Activated T-helper 2 cell treated with anti-CD3 and anti-CD28 coated beads, Interferon-gamma antibody, Interleukin-2, Interleukin-4, amounts not matched to agents 10 μg/mL and 5 μg/mL and 100 μg/mL, durations not matched to agents 14 hours and 24 hours and 36 hours (primary cell): ENCODE results near the gene MYEOV. TPM values are rescaled to one million over a fixed set of nuclear protein-coding genes. Genes with fewer than 3 reads are reported as not detected.

Experiments
- DNase-seq: peaks from one replicate; pipeline ENCODE4 v3.0.0; 2021; ENCODE audit warnings: low spot score
- H3K27ac Mint-ChIP-seq: one replicate; pipeline ENCODE4 v1.8.0; 2021; ENCODE audit warnings: mixed read lengths
- H3K27me3 Mint-ChIP-seq: one replicate; pipeline ENCODE4 v1.8.0; 2021; ENCODE audit warnings: low read depth, mixed read lengths
- H3K36me3 Mint-ChIP-seq: one replicate; pipeline ENCODE4 v1.8.0; 2021; ENCODE audit warnings: low read depth, mixed read lengths
- H3K4me1 Mint-ChIP-seq: one replicate; pipeline ENCODE4 v1.8.0; 2021; ENCODE audit warnings: low read depth, mixed read lengths
- H3K4me3 Mint-ChIP-seq: one replicate; pipeline ENCODE4 v1.8.0; 2021; ENCODE audit warnings: low read depth, mild to moderate bottlenecking, moderate library complexity, mixed read lengths
- H3K9me3 Mint-ChIP-seq: one replicate; pipeline ENCODE4 v1.8.0; 2021; ENCODE audit warnings: mixed read lengths
- intact Hi-C: fragments of 100-400 bp; cut with micrococcal nuclease; formaldehyde crosslinking; loops from one replicate; pipeline ENCODE4 v1.15.1; 2023
- total RNA-seq: library from RNA; stranded (reverse); gene quantifications from 2 replicates; pipeline ENCODE4 v1.2.3, GENCODE V29; 2022

The MYEOV gene
- total RNA-seq, 1 donor from 2014 or later = 0.09 TPM

DNA sequence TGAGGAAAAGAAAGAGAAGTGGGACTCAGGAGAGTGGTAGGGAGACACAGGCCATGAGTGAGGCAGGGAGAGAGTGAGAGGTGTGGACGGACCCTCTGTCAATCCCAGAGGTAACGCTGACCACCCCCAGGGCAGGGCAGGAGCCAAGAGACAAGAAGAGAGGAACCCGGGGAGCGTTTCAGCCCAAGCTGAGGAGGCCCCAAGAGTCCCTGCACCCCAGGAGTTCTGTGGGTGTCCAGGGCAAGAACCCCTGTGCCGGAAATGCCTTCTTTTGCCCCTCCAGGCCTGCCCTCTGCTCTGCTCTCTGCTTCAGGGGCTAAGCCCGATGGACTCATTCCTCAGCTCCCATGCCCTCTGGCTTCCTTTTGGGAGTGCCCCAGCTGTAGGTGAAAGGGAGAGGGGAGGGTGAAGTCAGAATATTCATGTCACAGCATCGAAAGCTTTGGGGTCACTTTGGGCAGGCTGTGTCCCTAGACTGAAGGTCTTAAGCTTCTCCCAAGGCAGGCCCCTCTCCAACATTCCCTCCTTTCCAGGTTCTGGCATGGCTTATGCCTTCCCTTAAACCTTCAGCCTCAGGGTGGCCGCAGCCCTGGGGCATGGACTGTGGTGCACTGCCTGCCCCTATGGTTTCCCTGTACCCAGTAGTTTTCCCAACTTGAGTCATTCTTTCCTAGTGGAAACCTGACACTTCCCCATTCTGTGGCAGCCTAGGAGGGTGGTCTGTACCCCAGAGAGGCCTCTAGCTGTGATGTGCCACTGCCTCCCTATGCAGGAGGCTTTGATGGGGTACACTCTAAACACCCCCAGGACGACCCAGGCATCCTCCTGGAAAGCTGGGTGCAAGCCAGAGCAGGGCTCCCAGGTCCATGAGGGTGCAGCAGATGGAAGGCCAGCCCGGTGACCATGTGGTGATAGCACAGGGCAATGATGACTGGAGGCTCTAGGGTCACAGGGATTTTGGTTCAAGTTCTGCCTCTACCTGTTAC, 27.1 kb downstream of the MYEOV start:
- Mint-ChIP-seq H3K36me3 (no peaks in the 10 kb centered on the region), H3K4me3 (no peak overlapping the region), H3K27me3 (no peaks in the 10 kb centered on the region), H3K4me1 (peaks cover 10% of the 10 kb centered on the region), H3K9me3 (peaks cover 6% of the 10 kb centered on the region), H3K27ac (no peak overlapping the region)
- no peak for DNase-seq
- intact Hi-C loops = no loop called here

DNA sequence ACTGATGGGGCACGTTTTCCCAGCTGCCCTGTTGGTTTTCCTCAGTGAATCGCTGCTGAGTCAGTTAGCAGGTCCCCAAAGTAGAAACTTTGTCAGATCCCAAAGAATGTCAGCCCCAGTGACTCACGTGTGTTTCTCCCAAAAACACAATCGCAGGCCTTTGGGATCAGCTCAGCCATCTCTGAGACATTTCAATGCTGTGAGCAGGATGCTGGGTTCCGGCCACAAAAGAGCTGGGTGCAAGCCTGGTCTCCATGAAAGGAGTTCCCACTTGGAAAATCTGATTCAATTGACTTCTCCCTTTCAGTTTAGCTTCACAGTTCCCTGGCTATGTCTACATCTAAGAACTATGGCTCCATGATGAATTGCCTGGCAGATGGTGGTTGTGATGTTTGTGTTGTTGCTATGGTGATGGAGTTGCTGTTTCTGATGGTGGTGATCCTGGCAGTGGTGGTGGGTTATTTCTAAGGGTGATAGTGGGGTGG, 28.0 kb downstream of the MYEOV start:
- intact Hi-C loops = no loop called here
- DNase-seq = no peak
- no peaks in the 10 kb centered on the region for H3K27me3 Mint-ChIP-seq
- no peaks in the 10 kb centered on the region for H3K36me3 Mint-ChIP-seq
- no peak overlapping the region for H3K27ac Mint-ChIP-seq
- no peak overlapping the region for H3K4me3 Mint-ChIP-seq
- H3K4me1 Mint-ChIP-seq = peaks cover 10% of the 10 kb centered on the region
- H3K9me3 Mint-ChIP-seq = peaks cover 6% of the 10 kb centered on the region

GRCh38 chr11:69325446-69325845, 31.5 kb downstream of the MYEOV start:
- Mint-ChIP-seq H3K27ac (no peak overlapping the region), H3K4me1 (no peaks in the 10 kb centered on the region)

GRCh38 chr11:69326622-69327219, 32.8 kb downstream of the MYEOV start:
- Mint-ChIP-seq H3K27ac (no peak overlapping the region), H3K9me3 (no peaks in the 10 kb centered on the region), H3K27me3 (peaks cover 17% of the 10 kb centered on the region), H3K4me3 (no peak overlapping the region), H3K36me3 (no peaks in the 10 kb centered on the region), H3K4me1 (no peaks in the 10 kb centered on the region)
- intact Hi-C loops = no loop called here
- no peak for DNase-seq

More at GRCh38 chr11:69325446-69325845, 31.5 kb downstream of the MYEOV start:
- H3K4me3 Mint-ChIP-seq = no peak overlapping the region
- H3K9me3 Mint-ChIP-seq = no peaks in the 10 kb centered on the region
- no peak for DNase-seq
- H3K36me3 Mint-ChIP-seq = no peaks in the 10 kb centered on the region
- intact Hi-C loops = no loop called here
- H3K27me3 Mint-ChIP-seq = peaks cover 7% of the 10 kb centered on the region

- no peaks in the 10 kb centered on the region for H3K4me1 Mint-ChIP-seq
- H3K27ac Mint-ChIP-seq = no peak overlapping the region
- H3K4me3 Mint-ChIP-seq = no peak overlapping the region
- H3K27me3 Mint-ChIP-seq = peaks cover 24% of the 10 kb centered on the region
- DNase-seq = peak; percentile 3
- intact Hi-C loops = no loop called here
- no peaks in the 10 kb centered on the region for H3K9me3 Mint-ChIP-seq
- H3K36me3 Mint-ChIP-seq = no peaks in the 10 kb centered on the region
These were observed 33.8 kb downstream of the MYEOV start for GRCh38 chr11:69327741-69328191.

- Mint-ChIP-seq H3K36me3 (no peaks in the 10 kb centered on the region), H3K27me3 (peaks cover 29% of the 10 kb centered on the region), H3K4me3 (no peak overlapping the region), H3K27ac (no peak overlapping the region), H3K9me3 (no peaks in the 10 kb centered on the region), H3K4me1 (no peaks in the 10 kb centered on the region)
- DNase-seq = peak; percentile 0
- intact Hi-C loops = no loop called here
These were observed 34.3 kb downstream of the MYEOV start for GRCh38 chr11:69328231-69328630.

GRCh38 chr11:69329581-69329980, 35.6 kb downstream of the MYEOV start:
- intact Hi-C loops = no loop called here
- Mint-ChIP-seq H3K27me3 (peaks cover 31% of the 10 kb centered on the region), H3K9me3 (no peaks in the 10 kb centered on the region), H3K4me3 (no peak overlapping the region), H3K27ac (no peak overlapping the region), H3K36me3 (no peaks in the 10 kb centered on the region), H3K4me1 (no peaks in the 10 kb centered on the region)
- no peak for DNase-seq

DNA sequence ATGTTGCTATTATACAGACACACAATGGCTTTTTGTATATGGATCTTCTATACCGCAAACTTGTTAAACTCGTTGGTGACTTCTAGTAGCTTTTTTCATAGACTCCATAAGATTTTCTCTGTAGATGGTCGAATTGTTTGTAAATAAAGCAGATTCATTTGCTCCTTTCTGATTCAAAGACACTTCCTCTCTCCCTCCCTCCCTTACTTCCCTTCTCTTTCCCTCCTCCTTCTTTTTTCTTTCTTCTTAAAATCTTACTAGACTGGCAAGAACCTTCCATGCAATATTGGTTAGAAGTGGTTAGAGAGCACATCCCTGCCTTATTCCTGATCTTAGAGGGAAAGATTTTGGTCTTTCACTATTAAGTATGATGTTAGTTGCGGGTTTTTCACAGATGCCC, 36.4 kb downstream of the MYEOV start:
- Mint-ChIP-seq H3K27ac (no peak overlapping the region), H3K4me3 (no peak overlapping the region), H3K27me3 (peaks cover 31% of the 10 kb centered on the region), H3K4me1 (peaks cover 1% of the 10 kb centered on the region), H3K36me3 (no peaks in the 10 kb centered on the region), H3K9me3 (no peaks in the 10 kb centered on the region)
- intact Hi-C loops = no loop called here
- no peak for DNase-seq

- intact Hi-C loops = no loop called here
- Mint-ChIP-seq H3K27me3 (peaks cover 31% of the 10 kb centered on the region), H3K4me1 (peaks cover 19% of the 10 kb centered on the region), H3K36me3 (no peaks in the 10 kb centered on the region), H3K4me3 (no peak overlapping the region), H3K9me3 (no peaks in the 10 kb centered on the region), H3K27ac (no peak overlapping the region)
- peak; percentile 4 for DNase-seq
These were observed 39.3 kb downstream of the MYEOV start for GRCh38 chr11:69333149-69333710.

GRCh38 chr11:69333879-69334278, 39.9 kb downstream of the MYEOV start:
- intact Hi-C loops = no loop called here
- DNase-seq = peak; percentile 2
- H3K27me3 Mint-ChIP-seq = peaks cover 29% of the 10 kb centered on the region
- no peak overlapping the region for H3K4me3 Mint-ChIP-seq
- H3K36me3 Mint-ChIP-seq = no peaks in the 10 kb centered on the region
- no peak overlapping the region for H3K27ac Mint-ChIP-seq
- H3K9me3 Mint-ChIP-seq = peaks cover 3% of the 10 kb centered on the region
- peaks cover 23% of the 10 kb centered on the region for H3K4me1 Mint-ChIP-seq

GRCh38 chr11:69335007-69335780, 41.2 kb downstream of the MYEOV start:
- intact Hi-C loops = no loop called here
- peaks cover 16% of the 10 kb centered on the region for H3K9me3 Mint-ChIP-seq
- H3K27me3 Mint-ChIP-seq = peaks cover 27% of the 10 kb centered on the region
- H3K27ac Mint-ChIP-seq = no peak overlapping the region
- H3K4me3 Mint-ChIP-seq = no peak overlapping the region
- DNase-seq = peak; percentile 2
- no peaks in the 10 kb centered on the region for H3K36me3 Mint-ChIP-seq
- peaks cover 29% of the 10 kb centered on the region for H3K4me1 Mint-ChIP-seq

DNA sequence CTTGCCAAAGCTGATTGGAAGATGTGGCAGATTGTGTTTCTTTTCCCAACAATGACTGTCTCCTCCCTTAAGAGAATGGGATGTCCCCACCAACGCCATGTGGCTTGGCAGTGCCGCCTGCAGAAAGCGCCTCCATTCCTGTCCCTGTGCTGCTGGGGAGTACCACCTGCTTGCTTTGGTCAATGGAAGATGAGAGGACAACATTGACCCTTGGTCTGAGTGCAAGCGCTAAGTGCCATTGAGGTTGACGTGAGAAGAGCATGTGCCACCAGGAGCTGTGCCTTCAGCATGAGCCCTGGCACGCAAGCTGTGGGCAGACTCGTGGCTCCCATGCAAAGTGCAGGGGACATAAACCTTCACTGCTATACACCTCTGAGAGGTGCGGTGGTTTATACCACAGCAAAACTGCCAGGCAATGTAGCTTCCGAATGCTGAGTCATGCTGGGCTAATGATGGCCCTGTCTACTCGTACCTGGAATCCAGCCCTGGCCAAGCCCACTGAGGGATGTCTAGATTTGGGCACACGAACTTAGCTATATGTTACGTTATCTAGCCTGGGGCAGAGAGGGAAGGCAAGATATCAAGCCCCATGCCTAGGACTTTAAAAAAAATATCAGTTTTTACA, 41.9 kb downstream of the MYEOV start:
- peak; percentile 6 for DNase-seq
- H3K36me3 Mint-ChIP-seq = no peaks in the 10 kb centered on the region
- H3K27ac Mint-ChIP-seq = no peak overlapping the region
- peaks cover 21% of the 10 kb centered on the region for H3K27me3 Mint-ChIP-seq
- peaks cover 19% of the 10 kb centered on the region for H3K9me3 Mint-ChIP-seq
- no peak overlapping the region for H3K4me3 Mint-ChIP-seq
- intact Hi-C loops = no loop called here
- H3K4me1 Mint-ChIP-seq = peaks cover 29% of the 10 kb centered on the region
